ENCODE results near the gene SCN8A.

DNA sequence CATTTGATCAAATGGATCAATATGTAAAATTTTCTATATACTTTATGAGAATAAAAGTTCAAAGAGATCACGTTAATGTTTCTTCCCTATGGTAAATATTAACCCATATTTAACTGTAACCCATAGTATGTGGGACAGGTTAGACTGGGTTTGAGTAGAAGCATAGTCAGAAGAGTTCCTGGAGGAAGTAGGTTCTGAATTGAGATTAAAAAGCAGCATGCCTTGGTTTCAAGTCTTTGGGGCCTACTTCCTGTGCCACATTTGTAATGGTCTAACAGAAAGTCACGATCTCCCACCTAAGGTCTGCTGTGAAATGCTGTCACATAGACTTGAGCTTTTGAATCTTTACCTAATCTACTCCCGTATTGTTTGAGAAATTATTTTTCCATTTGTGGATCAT lies 193.7 kb downstream of the SCN8A start:
- TF ChIP-seq, protein P1, sequence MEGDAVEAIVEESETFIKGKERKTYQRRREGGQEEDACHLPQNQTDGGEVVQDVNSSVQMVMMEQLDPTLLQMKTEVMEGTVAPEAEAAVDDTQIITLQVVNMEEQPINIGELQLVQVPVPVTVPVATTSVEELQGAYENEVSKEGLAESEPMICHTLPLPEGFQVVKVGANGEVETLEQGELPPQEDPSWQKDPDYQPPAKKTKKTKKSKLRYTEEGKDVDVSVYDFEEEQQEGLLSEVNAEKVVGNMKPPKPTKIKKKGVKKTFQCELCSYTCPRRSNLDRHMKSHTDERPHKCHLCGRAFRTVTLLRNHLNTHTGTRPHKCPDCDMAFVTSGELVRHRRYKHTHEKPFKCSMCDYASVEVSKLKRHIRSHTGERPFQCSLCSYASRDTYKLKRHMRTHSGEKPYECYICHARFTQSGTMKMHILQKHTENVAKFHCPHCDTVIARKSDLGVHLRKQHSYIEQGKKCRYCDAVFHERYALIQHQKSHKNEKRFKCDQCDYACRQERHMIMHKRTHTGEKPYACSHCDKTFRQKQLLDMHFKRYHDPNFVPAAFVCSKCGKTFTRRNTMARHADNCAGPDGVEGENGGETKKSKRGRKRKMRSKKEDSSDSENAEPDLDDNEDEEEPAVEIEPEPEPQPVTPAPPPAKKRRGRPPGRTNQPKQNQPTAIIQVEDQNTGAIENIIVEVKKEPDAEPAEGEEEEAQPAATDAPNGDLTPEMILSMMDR (IDR thresholded peaks at IDR 0.05) = no peak
- no peak for TF ChIP-seq POLR2A (IDR thresholded peaks at IDR 0.05)
